ENCODE results near the gene VPS13C.
"Not testable (repeated sequence)": the region's sequence is repeated elsewhere in the genome, so short reads cannot be mapped to it uniquely, and the experiment has no call there.

Gene VPS13C

GRCh38 chr15:62069551-62069950 lies 9.3 kb upstream of the VPS13C start:
- no peak for DNase-seq (ENCODE audit: low read depth)

DNA sequence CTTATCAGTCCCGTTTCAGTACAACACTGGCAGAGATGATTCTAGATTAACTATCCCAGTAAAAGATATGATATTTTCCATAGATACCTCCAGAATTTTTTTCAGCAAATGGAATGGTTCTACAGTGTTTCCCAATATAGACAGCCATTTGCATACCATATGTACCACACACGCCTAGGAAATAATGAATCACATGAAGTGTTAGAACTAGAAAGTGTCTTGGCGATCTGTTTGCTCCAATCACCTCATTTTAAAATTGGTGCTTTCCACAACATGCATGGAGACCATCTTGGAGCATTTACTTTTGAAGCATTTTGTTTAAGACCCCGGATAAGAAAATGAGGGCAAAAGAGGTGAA lies 8.5 kb upstream of the VPS13C start:
- no peak for DNase-seq (ENCODE audit: low read depth)

GRCh38 chr15:62068071-62068809 lies 8.0 kb upstream of the VPS13C start:
- DNase-seq (ENCODE audit: low read depth), result no peak

GRCh38 chr15:62067448-62068044 lies 7.3 kb upstream of the VPS13C start:
- no peak for DNase-seq (ENCODE audit: low read depth)

DNA sequence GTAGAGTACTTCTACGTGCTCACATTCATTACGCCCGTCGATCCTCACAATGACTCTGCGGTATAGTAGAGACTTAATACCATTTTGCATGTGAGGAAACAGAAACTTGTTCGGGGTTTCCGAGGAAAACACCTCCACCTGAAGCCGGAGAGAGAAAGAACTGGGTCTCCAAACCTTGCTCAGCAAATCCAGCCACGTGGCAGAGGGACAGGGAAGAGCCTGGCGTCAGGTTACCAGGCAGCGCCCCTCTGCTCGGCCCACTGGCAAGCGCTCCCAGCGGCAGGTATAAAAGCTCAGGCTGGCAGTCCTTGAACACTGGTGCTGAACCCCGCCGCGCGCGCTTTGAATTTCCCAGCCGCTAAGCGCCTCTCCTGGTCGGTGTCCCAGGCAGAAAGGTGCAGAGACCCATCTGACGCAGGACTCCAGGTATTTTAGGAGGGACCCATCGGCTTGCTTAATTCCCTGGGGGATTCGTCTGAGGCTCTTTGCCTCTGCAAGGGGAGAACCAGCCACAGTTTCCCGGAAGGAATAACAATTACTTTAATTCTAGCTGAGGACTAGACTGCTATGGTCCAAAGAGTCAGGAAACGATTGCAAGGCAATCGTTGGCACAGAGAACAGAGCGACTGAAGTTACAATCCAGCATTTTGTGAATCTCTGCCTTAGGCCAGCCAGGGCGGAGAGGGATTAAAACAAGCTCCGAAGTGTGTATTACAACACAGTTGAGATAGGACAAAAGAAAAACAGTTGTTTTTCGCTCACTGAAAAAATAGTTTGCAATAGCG lies 6.6 kb upstream of the VPS13C start, which contains the start of gene C2CD4A:
Gene C2CD4A (plus strand): TSS at position 315 of the 785 bp plus-strand sequence. CDS start 637 bp downstream, outside the sequence.
- DNase-seq (ENCODE audit: low read depth), result no peak

- DNase-seq (ENCODE audit: low read depth), result no peak
These were observed 3.8 kb upstream of the VPS13C start for GRCh38 chr15:62063825-62064635.

GRCh38 chr15:62060896-62061280 lies 641 bp upstream of the VPS13C start:
- no peak for DNase-seq (ENCODE audit: low read depth)

- DNase-seq (ENCODE audit: low read depth), result no peak
These were observed 483 bp downstream of the VPS13C start for GRCh38 chr15:62059816-62060112.

DNA sequence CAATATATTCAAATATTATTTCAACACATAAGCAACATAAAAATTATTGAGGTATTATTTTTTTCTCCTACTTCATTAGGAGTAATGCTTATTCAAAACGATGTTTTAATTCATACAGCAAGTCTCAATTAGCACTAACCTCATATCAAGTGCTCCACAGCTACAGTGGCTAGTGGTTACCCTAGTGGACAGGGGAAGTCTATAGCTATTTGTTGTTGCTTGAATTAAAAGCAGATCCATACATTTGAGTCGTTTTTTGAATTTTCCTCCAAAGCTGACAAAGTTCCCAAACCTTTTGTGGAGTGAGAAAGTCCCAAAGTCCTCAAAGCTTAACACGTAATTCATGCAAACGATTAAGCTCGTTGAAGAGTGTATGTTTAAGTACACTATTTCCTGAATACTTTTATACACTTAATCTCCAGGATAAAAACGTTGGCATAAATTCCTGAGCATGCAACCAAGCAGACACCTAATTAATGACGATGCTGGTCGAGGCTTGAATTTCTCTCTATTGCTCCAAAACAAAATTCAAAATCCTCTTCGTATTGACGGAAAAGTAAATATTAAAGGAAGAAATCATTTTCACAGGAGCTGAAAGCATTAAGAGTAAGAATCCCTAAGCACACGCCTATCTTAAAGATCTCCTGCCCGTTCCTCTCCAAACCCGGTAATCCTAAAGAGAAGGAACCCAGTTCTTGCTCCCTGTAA lies 985 bp downstream of the VPS13C start:
- DNase-seq (ENCODE audit: low read depth), result no peak

- no peak for DNase-seq (ENCODE audit: low read depth)
These were observed 1.8 kb downstream of the VPS13C start for GRCh38 chr15:62058327-62059028.

DNA sequence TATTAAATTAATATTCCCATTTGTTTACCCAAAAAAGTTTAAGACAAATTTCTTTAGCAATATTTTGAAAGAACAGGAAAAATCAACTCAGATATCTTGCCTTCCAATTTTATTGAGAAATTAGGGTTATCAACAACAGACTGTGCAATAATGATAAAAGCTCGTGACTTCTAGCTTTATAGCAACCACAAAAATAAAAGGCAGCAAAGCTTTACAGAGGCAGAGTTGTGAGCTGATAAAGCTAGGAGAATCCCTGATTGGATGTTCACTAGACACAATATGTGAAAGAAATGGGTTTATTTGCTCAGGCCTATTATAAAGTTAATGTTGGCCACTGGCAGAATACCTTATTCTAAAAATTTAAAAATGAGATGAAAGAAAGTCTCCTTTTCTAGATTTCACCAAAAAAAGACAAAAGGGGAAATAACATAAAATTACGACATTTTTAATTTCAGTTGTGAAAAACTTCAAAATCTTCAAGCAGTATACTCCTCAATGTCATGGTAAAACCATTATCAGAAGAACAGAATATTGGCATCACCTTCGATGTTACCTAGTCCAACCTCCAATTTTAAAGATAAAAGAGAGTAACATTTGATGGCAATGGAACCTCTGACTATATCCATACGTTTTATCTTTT lies 2.8 kb downstream of the VPS13C start:
- no peak for DNase-seq (ENCODE audit: low read depth)

DNA sequence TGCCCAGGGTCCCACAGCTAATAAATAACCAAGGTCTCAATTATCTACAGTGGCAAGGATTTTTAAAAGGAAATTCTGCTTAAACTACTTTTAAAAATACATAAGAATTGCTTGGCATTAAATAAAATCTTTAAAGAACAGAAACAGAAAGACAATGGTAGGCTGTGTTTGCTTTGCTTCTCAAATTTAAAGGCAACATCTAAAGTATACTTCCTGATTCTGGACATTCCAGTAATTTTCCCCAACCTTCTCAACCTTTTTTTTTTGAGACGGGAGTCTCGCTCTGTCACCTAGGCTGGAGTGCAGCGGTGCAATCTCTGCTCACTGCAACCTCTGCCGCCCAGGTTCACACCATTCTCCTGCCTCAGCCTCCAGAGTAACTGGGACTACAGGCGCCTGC lies 5.3 kb downstream of the VPS13C start:
- no peak for DNase-seq (ENCODE audit: low read depth)

- no peak for DNase-seq (ENCODE audit: low read depth)
These were observed 6.7 kb downstream of the VPS13C start for GRCh38 chr15:62053439-62054085.

DNA sequence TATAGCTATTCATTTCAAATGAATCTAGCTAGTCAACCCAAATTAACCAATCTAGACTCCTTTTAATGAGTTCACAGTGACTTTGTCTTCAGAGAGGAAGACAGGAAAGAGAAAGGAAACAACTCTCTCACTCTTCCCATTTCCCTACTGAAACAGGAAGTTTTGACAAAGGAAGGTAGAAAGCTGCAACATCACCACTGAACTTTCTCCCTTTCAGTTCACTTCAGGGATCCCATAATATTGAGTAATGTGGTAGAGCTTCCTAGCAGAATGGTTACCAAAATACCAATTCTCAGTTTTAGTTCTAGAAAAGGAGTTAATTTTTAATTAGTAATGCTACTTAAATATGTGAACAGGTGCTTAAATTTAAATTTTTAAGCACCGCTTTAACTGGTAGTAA lies 7.5 kb downstream of the VPS13C start:
- DNase-seq (ENCODE audit: low read depth), result no peak

DNA sequence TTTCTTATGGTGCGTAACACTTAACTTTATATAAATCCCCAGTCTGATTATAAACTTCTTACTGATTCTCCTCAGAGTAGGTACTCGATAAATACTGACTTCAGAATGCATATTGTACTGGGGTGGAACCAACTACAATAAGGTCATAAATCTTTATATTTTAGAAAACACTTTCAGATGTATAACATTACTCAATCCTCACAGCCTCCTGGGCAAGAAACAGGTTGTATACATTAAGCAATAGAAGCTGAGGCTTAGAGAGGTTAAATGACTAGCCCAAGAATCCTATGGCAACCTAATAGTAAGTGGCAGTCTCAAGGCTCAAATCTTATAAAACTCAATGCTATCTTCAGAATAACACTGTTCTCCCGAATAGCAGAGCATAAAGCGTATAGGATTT lies 9.1 kb downstream of the VPS13C start:
- DNase-seq (ENCODE audit: low read depth), result no peak

DNA sequence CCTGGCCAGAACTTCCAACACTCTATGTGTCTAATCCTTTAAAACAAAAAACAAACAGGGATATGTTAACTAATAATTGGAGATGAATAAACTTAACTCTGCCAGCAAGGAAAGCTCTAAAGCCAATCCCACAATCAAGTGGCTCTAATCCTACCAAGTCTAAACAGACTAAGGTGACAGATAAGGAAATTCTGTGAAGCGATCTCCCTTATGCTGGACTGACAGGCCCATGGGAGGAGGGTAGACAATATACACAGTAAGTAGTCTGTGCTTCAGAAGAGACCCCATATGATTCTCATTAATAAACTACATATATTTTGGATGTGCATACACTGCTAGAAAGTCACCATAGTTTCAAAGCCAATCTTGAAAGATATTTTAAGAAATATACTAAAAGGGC lies 10.1 kb downstream of the VPS13C start:
- no peak for DNase-seq (ENCODE audit: low read depth)

GRCh38 chr15:62048254-62048653 lies 12.0 kb downstream of the VPS13C start:
- DNase-seq (ENCODE audit: low read depth), result not testable (repeated sequence)

GRCh38 chr15:62047282-62047827 lies 12.9 kb downstream of the VPS13C start:
- no peak for DNase-seq (ENCODE audit: low read depth)

GRCh38 chr15:62046078-62046743 lies 14.0 kb downstream of the VPS13C start:
- DNase-seq (ENCODE audit: low read depth), result no peak

All from GM04503 (cell line).